ENCODE data around the gene NLGN4X. TPM values are rescaled to one million over a fixed set of nuclear protein-coding genes. Genes with fewer than 3 reads are reported as not detected.

The NLGN4X gene
- total RNA-seq, 1 donor from 2014 or later: 0.96 TPM

DNA sequence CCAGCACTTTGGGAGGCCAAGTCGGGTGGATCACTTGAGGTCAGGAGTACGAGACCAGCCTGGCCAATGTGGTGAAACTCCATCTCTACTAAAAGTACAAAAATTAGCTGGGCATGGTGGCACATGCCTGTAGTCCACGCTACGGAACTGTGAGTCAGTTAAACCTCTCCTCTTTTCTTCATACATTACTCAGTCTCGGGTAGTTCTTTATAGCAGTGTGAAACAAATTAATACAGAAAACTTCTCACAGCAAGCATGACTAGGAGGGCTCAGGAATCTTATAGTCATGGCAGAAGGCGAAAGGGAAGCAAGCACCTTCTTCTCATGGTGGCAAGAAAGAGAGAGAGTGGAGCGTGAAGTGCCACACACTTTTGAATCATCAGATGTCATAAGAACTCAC, 358.9 kb downstream of the NLGN4X start:
- DNase-seq (ENCODE audit: low spot score): no peak

DNA sequence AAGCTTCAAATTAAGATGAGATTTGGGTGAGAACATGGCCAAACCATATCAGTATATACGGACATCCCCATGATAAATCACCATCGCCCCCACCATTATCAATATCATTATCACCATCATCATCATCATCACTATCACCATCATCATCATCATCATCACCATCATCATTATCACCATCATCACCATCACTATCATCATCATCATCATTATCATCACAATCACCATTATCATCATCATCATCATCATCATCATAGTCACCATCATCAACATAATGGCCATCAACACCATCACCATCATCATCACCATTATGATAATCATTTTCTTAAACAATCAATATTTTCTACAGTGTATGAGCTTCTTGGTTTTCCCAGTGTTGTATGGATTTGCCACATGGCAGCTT, 360.9 kb downstream of the NLGN4X start:
- DNase-seq (ENCODE audit: low spot score): no peak

DNA sequence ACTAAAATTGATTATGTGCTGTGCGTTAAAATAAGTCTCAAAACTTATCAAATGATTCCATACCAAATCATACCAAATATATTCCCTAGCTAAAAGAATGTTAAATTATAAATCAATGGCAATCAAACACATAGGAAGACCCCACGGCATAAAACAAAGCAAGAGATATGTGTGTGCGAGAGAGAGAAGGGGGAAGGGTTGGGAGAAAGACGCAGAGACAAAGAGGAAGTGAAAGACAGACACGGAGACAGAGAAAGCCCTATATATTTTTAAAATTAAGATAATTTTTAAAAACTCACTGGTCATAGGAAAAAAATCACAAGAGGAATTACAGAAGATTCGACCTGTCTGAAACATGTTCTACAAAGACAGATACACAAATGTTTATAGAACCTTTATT, 371.4 kb downstream of the NLGN4X start:
- no peak for DNase-seq (ENCODE audit: low spot score)

DNA sequence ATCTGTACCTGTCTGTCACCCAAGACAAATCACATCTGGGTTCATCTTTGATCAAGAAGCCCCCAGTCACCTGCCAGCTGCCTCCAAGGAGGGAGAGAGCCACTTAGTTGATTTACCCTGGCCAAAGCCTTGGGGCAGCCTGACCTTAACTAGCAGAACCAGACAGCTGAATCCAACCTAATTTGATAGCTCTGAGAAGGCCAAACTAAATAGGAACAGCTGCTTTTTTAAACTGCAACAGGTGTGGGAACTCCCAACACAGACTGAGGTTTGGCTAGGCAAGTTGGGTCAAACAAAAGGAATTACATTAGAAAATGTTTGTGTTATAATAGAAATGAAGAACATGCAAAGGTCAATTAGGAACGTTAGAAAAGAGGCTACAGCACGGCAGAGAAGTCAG, 375.7 kb downstream of the NLGN4X start:
- no peak for DNase-seq (ENCODE audit: low spot score)

DNA sequence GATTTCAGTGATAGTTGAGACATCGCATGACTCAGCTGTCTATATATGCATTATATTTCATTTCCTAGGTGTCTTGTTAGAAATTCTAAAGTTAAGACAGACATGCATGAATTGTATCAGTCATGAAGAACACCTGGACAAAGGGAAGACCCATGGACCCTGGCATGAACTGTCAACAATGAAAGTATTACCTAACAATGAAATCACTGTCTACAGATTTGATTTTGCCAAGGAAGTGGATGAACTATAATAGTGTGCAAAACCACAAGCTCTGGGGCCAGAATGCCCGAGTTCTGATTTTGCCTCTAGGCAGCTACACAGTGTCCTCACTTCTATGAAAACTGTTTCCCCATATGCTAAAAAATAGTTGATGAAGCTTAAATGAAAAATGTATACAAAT, 386.1 kb downstream of the NLGN4X start:
- no peak for DNase-seq (ENCODE audit: low spot score)
